Glomerular endothelial cell (primary cell): Measurements from ENCODE around the gene FXYD1. TPM values are rescaled to one million over a fixed set of nuclear protein-coding genes. Genes with fewer than 3 reads are reported as not detected.
"Not testable (repeated sequence)": the region's sequence is repeated elsewhere in the genome, so short reads cannot be mapped to it uniquely, and the experiment has no call there.

Experiments used
- DNase-seq: peaks from one replicate; pipeline ENCODE4 v3.0.0-alpha.2; 2011; ENCODE audit warnings: low read depth, low spot score; ENCODE audit errors: extremely low read depth
- total RNA-seq: library from RNA; depleted of rRNA; stranded (reverse); fragments of >200 nt; gene quantifications from 2 replicates; pipeline ENCODE4 v1.2.3, GENCODE V29; 2015

Gene FXYD1
- total RNA-seq, 1 donor from 2014 or later = not detected

GRCh38 chr19:35124098-35125060, 14.2 kb upstream of the FXYD1 start:
- no peak for DNase-seq

- no peak for DNase-seq
Measured at GRCh38 chr19:35125270-35125717, 13.3 kb upstream of the FXYD1 start.

- DNase-seq = no peak
Measured at GRCh38 chr19:35125749-35126623, 12.6 kb upstream of the FXYD1 start.

GRCh38 chr19:35126624-35126959, 12.0 kb upstream of the FXYD1 start:
- no peak for DNase-seq

GRCh38 chr19:35127871-35128270, 10.8 kb upstream of the FXYD1 start:
- no peak for DNase-seq

GRCh38 chr19:35128398-35129057, 10.1 kb upstream of the FXYD1 start:
- no peak for DNase-seq

DNA sequence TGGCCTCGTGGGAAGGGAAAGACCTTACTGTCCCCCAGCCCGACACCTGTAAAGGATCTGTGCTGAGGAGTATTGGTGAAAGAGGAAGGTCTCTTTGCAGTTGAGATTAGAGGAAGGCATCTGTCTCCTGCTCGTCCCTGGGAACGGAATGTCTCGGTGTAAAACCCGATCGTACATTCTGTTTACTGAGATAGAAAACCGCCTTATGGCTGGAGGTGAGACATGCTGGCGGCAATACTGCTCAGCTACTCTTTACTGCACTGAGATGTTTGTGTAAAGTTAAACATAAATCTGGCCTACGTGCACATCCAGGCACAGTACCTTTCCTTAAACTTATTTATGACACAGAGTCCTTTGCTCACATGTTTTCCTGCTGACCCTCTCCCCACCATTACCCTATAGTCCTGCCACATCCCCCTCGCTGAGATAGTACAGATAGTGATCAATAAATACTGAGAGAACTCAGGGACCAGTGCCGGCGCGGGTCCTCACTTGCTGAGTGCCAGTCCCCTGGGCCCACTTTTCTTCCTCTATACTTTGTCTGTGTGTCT, 8.8 kb upstream of the FXYD1 start:
- not testable (repeated sequence) for DNase-seq

GRCh38 chr19:35130761-35131720, 7.6 kb upstream of the FXYD1 start:
- DNase-seq = no peak

GRCh38 chr19:35132254-35132653, 6.4 kb upstream of the FXYD1 start:
- no peak for DNase-seq

DNA sequence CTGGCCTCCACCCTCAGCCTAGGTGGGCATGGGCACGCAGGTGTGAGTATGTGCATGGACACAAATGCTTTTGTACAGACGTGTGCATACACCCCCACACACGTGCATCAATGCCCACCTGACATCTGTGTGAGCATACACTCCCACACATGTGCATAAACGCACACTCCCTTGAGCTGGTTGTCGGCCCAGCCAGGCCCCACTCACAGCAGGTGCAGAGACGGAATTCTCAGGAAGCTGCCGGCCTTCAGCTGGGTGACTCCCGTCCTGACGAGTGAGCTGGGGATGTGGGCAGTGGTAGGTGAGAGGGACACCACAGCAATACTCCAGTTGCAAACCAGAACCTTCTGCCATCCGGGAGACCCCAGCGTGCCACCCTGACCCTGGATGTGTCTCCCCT, 4.8 kb upstream of the FXYD1 start:
- DNase-seq = no peak

DNA sequence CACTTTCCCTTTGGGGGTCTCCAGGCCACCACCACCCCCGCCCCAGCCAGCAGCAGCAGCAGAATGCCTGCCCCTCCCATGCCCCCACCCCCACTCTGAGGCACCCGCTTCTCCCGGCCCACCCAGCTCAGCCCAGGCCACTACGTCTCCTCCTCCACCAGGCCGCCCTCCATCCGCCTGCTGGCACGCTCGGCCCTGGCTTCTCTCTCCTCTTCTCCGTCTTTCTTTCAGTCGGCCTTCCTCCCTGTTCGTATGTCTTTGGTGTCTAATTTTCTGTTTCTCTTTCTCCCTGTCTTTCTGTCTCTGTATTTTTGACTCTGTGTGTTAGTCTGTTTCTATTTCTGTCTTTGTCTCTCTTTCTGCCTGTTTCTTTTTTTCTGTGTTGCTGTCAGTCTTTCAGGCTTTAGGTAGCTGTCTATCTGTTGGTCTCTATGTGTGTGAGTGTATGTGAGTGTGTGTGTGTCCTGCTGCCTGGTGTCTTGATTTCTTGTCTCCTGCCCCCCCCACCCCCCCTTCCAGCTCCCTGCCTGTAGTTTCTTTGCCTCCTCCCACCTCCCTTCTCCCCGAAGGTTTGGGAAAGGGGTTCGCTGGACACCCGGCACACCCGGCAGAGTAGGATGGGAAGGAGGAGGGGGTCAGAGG, 3.9 kb upstream of the FXYD1 start, which contains the start of gene LGI4:
Gene LGI4 (minus strand): TSS at position 459 of the 642 bp plus-strand sequence. CDS start 379 bp downstream, at position 80.
- DNase-seq = no peak

DNA sequence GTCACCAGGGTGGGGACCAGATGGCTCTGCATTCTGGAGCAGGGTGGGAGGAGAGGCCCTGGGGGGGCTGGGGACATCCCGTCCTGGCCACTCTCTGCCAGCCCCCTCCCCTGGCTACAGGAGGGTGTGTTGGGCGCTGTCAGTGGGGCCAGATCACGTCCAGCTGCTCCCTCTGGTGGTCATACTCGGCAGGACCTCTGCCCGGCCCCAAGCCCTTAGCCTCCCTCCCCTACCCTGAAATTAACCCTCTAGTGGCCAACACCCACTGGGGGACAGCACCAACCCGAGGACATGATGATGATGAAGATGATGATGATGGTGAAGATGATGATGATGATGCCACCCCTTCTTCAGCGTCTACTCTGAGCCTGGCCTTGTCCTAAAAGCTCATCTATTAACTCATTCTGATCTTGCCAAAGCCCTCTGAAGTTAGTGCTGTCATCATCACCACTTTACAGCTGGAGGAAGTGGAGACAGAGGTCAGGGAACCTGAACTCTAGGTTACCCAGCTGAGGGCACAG, 3.2 kb upstream of the FXYD1 start:
- no peak for DNase-seq

GRCh38 chr19:35136231-35136630, 2.4 kb upstream of the FXYD1 start:
- DNase-seq = no peak

DNA sequence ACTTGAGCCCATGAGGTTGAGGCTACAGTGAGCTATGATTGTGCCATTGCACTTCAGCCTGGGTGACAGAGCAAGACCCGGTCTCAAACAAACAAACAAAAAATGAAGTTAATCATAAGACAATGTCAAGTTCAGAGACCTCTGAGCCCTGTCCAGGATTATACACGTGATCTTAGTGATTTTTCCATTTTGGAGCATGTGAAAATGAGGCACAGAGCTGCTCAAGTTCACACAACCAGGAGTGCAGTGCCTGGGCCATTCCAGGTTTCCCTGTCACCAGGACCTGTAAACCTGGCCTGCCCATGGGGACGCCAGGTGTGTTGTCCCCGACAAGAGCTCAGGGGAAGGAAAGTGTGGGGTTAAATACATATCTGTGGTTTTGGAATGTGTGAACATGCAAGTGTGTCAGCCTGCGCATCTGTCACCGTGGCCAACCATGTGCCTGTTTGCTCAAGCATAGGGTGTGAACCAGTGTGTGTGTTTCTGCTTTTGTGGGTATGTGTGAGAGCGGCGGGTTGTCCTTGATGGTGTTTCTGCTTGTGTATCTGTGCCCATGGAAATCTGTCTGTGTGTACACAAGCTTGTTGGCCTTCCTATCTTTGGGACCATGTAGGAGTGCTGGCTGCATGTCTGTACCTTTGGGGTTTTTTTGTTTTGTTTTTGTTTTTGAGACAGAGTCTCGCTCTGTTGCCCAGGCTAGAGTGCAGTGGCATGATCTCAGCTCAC, 1.5 kb upstream of the FXYD1 start:
- no peak for DNase-seq

GRCh38 chr19:35140207-35140961, 1.8 kb downstream of the FXYD1 start:
- DNase-seq = no peak

DNA sequence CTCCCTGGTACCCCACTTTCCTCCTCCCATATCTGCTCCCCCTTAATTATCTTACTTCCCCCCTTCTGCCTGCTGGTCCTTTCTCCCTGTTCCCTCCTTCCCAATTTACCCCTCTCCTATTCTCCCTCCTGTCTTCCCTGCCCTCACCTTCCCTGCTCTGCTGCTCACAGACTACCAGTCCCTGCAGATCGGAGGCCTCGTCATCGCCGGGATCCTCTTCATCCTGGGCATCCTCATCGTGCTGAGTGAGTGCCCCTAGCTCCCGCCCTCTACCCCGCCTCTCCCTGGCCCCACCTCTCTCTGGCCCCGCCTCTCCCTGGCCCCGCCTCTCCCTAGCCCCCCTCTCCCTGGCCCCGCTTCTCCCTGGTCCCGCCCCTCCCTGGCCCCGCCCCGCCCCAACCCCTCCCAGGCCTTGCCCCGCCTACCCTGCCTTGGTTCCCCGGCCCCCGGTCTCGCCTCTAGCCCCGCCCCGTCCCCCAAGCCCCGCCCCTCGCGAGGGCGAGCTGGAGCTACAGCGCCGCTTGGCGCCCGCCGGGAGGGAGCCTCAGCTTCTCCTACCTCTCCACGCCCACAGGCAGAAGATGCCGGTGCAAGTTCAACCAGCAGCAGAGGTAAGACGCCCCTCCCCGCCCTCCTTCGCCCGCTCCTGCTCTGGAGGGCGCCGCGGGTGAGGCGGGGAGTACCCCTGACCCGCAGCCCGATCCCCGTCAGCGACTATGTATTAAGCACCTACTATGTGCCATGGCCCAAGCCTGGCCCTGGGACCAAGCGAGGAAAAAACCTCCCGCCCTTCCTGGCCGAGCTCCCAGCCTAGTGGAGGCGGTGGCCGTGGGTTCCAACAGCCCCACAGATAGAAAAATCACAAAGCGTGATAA, 2.6 kb downstream of the FXYD1 start:
- no peak for DNase-seq
